ENCODE results near the gene ARHGAP21.

- TF ChIP-seq CTCF (conservative IDR thresholded peaks at IDR 0.05 in 1 of 2, IDR thresholded peaks at IDR 0.05 in 1 of 2; ENCODE audit: extremely low read depth in 1 of 2, insufficient read depth in 1 of 2, low read depth in 1 of 2, low read length in 2 of 2), result no peak
- TF ChIP-seq EZH2 (IDR thresholded peaks at IDR 0.05; ENCODE audit: borderline replicate concordance, low read length), result no peak
Measured at GRCh38 chr10:24703700-24704099, 20.0 kb downstream of the ARHGAP21 start.

Data from mammary epithelial cell (primary cell).